ENCODE measurements around the gene TIMP2.
"Not testable (repeated sequence)": the region's sequence is repeated elsewhere in the genome, so short reads cannot be mapped to it uniquely, and the experiment has no call there.

- not testable (repeated sequence) for TF ChIP-seq EZH2phosphoT487 (IDR thresholded peaks at IDR 0.05; ENCODE audit: low read depth); CTCF (IDR thresholded peaks at IDR 0.05; ENCODE audit: low read depth, low read length)
Observed at GRCh38 chr17:78867046-78867445, 58.1 kb downstream of the TIMP2 start.

Data from OCI-LY3 (cell line).